ACC112 (cell line): ENCODE measurements around the gene RAX.
"Not testable (repeated sequence)": the region's sequence is repeated elsewhere in the genome, so short reads cannot be mapped to it uniquely, and the experiment has no call there.

Experiments used
- H2AFZ ChIP-seq: fragments of 200-600 bp; sonication (generic); one replicate; pipeline ENCODE4 v1.6.0; 2017; ENCODE audit warnings: antibody characterized with exemption, low read length; ENCODE audit not compliant: unreplicated experiment
- H3K27ac ChIP-seq: fragments of 200-600 bp; sonication (generic); 2 replicates; pipeline ENCODE4 v1.5.1; 2014; ENCODE audit warnings: low read depth, mild to moderate bottlenecking, antibody characterized with exemption, low read length, moderate library complexity
- H3K27me3 ChIP-seq: fragments of 200-600 bp; sonication (generic); 2 replicates; pipeline ENCODE4 v1.6.1; 2014; ENCODE audit warnings: mild to moderate bottlenecking, antibody characterized with exemption, low read length, moderate library complexity, mixed read lengths; ENCODE audit not compliant: insufficient read depth
- H3K36me3 ChIP-seq: fragments of 200-600 bp; sonication (generic); 2 replicates; pipeline ENCODE4 v1.6.1; 2016; ENCODE audit warnings: mild to moderate bottlenecking, antibody characterized with exemption, low read length, moderate library complexity, mixed read lengths; ENCODE audit not compliant: insufficient read depth
- H3K4me1 ChIP-seq: fragments of 200-600 bp; sonication (generic); one replicate; pipeline ENCODE4 v1.6.1; 2016; ENCODE audit warnings: low read length, mixed read lengths; ENCODE audit not compliant: insufficient read depth, unreplicated experiment, control insufficient read depth
- H3K4me3 ChIP-seq: fragments of 200-600 bp; sonication (generic); 2 replicates; pipeline ENCODE4 v1.5.1; 2014; ENCODE audit warnings: mild to moderate bottlenecking, low read depth, low read length
- H3K79me2 ChIP-seq: fragments of 200-600 bp; sonication (generic); one replicate; pipeline ENCODE4 v1.6.0; 2016; ENCODE audit warnings: low read length; ENCODE audit not compliant: control insufficient read depth, unreplicated experiment, insufficient read depth

The RAX gene

DNA sequence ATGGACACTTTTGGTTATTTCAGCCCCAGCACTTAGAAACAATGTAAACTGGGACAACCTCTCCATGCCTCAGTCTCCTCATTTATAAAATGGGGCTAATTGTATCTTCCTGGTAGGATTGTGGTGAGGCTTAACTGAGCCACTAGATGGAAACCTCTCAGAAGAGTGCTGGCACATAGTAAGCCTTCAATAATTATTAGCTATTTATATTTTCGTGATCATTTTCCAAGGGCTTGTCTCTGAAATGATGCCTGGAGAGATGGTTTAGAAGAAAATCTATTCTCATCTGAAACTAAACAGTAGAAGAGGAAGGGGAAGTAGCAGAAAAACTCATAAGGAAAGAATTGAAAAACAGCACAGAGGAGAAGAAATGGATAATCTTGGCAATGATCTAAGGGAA lies 6.8 kb downstream of the RAX start:
- Histone ChIP-seq H3K79me2 (no peaks in the 10 kb centered on the region), H3K27me3 (peaks cover 88% of the 10 kb centered on the region), H3K4me1 (no peaks in the 10 kb centered on the region)

DNA sequence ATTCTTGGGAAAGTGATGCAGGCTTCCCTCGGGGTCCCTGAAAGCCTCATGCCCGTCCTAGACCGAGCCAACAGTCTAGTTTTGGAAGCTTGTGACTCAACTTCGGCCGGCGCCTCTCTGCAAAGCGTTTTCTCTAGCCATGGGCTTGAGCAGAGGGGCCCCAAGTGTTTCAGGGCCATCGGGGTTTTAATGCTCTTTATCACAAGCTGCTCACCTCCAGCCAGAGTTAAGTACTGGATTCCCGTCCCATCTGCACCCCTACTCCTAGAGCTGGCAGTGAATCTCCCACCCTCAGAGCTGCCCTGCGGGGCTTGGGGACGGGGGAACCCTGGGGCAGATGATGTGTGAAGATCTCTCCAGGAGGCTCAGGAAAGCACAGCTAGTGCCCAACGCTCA lies 7.3 kb downstream of the RAX start:
- Histone ChIP-seq H3K27ac (no peak overlapping the region), H3K27me3 (peaks cover 83% of the 10 kb centered on the region), H2AFZ (no peak overlapping the region), H3K36me3 (no peaks in the 10 kb centered on the region), H3K79me2 (no peaks in the 10 kb centered on the region), H3K4me3 (peak overlapping the region; percentile 69; the same call in 1 of the 2 replicates), H3K4me1 (no peaks in the 10 kb centered on the region)

More for the DNA sequence above, 6.8 kb downstream of the RAX start:
- Histone ChIP-seq H2AFZ (no peak overlapping the region), H3K4me3 (no peak overlapping the region), H3K27ac (no peak overlapping the region), H3K36me3 (no peaks in the 10 kb centered on the region)

DNA sequence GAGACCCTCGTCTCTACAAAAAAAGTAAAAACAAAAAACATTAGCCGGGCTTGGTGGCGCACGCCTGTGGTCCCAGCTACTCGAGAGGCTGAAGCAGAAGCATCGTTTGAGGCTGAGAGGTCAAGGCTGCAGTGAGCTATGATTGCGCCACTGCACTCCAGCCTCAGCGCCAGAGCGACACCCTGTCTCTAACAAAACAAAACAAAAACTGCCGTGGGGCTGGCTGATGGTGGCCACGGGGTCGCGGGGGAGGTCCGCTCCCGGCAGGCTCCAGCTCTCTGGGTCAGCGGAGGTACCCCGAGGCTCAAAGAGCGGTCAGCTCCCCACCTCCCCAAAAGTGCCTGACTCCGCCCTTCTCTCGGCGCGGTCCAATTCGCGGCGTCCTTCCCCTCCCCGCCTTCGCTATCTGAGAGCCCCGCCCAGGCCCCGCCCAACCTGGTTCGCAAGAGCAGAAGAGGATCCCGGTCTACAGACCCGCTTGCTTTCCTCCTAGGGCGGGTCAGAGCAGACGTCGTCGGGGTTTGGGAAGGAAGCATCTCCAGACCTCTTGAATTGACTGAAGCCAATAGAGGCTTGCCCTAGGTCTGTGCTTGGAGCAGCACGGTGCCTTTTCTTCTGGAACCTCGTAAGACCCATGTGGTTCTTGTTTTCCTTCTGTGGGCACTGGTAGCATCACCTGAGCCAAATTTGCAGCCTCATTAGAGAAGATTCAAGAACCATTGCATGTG lies 7.8 kb downstream of the RAX start:
- H3K4me3 ChIP-seq, result peak overlapping the region; percentile 69
- no peaks in the 10 kb centered on the region for H3K79me2 ChIP-seq
- no peaks in the 10 kb centered on the region for H3K36me3 ChIP-seq
- no peak overlapping the region for H2AFZ ChIP-seq
- H3K4me1 ChIP-seq, result no peaks in the 10 kb centered on the region
- H3K27ac ChIP-seq, result no peak overlapping the region
- H3K27me3 ChIP-seq, result peaks cover 78% of the 10 kb centered on the region

DNA sequence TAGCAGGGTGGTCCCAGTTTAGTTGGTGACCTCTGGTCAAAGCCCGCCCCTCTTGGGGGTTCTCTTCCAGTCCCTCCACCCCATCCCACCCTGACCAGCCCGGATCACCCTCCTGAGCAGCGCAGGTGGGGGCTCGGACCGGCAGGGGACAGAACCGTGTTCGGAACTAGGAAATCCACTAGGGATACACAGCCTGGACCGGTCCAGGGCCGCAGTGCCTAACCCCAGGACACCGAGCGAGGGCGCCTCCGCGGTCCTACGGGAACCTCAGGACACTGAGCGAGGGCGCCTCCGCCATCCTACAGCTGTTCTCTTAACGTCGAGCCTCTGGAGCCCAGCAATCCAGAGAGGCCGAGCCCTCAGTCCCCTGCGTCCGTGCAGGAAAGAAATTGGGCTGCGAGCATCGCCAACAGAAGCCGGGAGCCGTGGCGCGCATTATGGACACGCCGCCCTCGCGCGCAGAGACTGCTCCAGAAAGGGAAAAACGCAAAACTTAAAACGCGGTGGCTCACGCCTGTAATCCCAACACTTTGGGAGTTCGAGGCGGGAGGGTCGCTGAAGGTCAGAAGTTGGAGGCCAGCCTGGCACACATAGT lies 8.5 kb downstream of the RAX start:
- peaks cover 71% of the 10 kb centered on the region for H3K27me3 ChIP-seq
- peak overlapping the region; percentile 69 for H3K4me3 ChIP-seq
- no peaks in the 10 kb centered on the region for H3K36me3 ChIP-seq
- H3K4me1 ChIP-seq, result no peaks in the 10 kb centered on the region
- H3K27ac ChIP-seq, result no peak overlapping the region
- H3K79me2 ChIP-seq, result no peaks in the 10 kb centered on the region
- H2AFZ ChIP-seq, result no peak overlapping the region

DNA sequence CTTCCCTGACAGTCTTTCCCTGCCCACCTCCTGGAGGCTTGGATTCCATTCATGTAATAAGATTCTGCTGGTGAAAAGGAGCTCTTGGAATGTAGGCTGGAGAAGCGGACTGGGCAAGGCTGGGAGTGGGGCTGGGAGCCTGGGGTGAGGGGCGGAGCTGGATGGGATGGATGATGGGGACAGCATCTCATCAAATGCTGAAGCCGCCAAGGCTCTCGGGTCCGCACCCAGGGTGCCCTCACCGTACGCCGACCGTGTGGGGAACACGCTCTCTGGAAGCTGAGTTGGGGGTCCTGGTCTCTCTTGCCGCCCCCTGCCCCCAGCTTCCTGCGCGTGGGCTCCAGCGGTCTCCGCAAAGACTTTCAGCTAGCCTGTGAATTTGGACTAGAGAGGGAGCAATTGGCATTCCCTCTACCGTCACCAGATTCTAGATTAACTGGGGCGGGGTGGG lies 9.1 kb downstream of the RAX start:
- H3K27me3 ChIP-seq, result peaks cover 65% of the 10 kb centered on the region
- H3K4me1 ChIP-seq, result no peaks in the 10 kb centered on the region
- no peak overlapping the region for H3K27ac ChIP-seq
- no peak overlapping the region for H2AFZ ChIP-seq
- H3K36me3 ChIP-seq, result no peaks in the 10 kb centered on the region
- no peak overlapping the region for H3K4me3 ChIP-seq
- H3K79me2 ChIP-seq, result no peaks in the 10 kb centered on the region

DNA sequence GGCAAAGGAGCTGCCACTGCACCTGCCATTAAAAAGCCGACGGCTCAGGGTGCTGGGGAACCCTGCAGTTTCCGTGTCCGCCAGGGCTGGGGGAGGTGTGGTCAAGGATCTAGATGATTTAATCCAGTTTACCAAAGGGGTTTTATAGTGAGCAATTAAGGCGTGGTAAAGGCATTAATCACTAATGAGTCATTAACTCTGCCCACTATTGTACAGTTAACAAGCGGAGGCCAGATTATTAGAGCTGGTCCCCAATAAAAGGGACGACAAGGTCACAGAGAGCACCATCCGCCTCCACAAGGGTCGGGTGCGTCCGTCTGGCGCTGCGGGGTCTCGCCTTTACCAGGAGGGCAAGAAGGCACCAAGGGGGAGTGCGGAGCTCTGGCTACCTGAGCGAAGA lies 9.6 kb downstream of the RAX start:
- H2AFZ ChIP-seq, result no peak overlapping the region
- no peak overlapping the region for H3K27ac ChIP-seq
- no peaks in the 10 kb centered on the region for H3K79me2 ChIP-seq
- no peaks in the 10 kb centered on the region for H3K4me1 ChIP-seq
- peaks cover 62% of the 10 kb centered on the region for H3K27me3 ChIP-seq
- H3K36me3 ChIP-seq, result no peaks in the 10 kb centered on the region
- no peak overlapping the region for H3K4me3 ChIP-seq

DNA sequence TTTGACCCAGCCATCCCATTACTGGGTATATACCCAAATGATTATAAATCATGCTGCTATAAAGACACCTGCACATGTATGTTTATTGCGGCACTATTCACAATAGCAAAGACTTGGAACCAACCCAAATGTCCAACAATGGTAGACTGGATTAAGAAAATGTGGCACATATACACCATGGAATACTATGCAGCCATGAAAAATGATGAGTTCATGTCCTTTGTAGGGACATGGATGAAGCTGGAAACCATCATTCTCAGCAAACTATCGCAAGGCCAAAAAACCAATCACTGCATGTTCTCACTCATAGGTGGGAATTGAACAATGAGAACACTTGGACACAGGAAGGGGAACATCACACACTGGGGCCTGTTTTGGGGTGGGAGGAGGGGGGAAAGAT lies 11.0 kb downstream of the RAX start:
- not testable (repeated sequence) for H2AFZ ChIP-seq, H3K79me2 ChIP-seq, H3K4me3 ChIP-seq, H3K4me1 ChIP-seq, H3K36me3 ChIP-seq, H3K27ac ChIP-seq
- H3K27me3 ChIP-seq, result peaks cover 47% of the 10 kb centered on the region

DNA sequence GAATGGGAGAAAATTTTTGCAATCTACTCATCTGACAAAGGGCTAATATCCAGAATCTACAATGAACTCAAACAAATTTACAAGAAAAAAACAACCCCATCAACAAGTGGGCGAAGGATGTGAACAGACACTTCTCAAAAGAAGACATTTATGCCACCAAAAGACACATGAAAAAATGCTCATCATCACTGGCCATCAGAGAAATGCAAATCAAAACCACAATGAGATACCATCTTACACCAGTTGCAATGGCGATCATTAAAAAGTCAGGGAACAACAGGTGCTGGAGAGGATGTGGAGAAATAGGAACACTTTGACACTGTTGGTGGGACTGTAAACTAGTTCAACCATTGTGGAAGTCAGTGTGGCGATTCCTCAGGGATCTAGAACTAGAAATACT lies 11.4 kb downstream of the RAX start:
- not testable (repeated sequence) for H3K36me3 ChIP-seq, H2AFZ ChIP-seq, H3K27ac ChIP-seq, H3K79me2 ChIP-seq, H3K4me1 ChIP-seq, H3K4me3 ChIP-seq
- H3K27me3 ChIP-seq, result peaks cover 43% of the 10 kb centered on the region

DNA sequence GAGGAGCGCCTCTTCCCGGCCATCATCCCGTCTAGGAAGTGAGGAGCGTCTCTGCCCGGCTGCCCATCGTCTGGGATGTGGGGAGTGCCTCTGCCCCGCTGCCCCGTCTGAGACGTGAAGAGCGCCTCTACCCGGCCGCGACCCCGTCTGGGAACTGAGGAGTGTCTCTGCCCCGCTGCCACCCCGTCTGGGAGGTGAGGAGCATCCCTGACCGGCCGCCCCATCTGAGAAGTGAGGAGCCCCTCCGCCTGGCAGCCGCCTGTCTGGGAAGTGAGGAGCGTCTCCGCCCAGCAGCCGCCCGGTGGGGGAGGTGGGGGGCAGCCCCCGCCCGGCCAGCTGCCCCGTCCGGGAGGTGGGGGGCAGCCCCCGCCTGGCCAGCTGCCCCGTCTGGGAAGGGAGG lies 17.8 kb downstream of the RAX start:
- H3K36me3 ChIP-seq, H3K79me2 ChIP-seq, H3K27ac ChIP-seq, H3K4me1 ChIP-seq, H3K4me3 ChIP-seq, H2AFZ ChIP-seq: not testable (repeated sequence)
- peaks cover 39% of the 10 kb centered on the region for H3K27me3 ChIP-seq

DNA sequence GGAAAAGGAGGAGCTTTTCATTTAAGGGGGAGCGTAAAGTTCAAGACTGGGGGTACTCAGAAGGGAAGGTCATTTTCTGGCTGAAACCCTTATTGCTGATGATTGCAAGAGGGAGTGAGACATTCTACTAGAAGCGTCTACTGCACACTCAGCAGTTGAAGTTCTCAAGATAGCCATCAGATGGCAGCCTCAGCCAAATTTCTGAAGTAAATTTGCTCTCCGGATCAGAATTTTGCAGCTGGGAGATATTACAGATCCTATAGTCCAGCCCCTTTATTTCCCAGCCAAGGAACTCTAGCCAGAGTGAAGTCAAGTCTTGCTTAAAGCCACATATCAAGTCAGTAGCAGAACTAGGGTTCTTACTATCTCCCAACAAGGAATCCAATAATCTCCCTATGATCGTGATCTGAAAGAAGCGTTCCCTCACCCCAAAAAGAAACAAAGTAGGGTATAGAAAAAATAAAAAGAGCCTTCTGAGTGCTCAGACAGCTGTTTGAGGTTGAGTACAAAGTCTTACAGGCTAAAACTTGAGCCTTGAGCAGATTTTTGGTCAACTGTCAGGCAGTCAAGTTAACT lies 24.0 kb downstream of the RAX start:
- Histone ChIP-seq H3K27me3 (peaks cover 84% of the 10 kb centered on the region), H3K79me2 (no peaks in the 10 kb centered on the region), H3K27ac (no peak overlapping the region), H3K4me3 (no peak overlapping the region), H2AFZ (no peak overlapping the region), H3K4me1 (no peaks in the 10 kb centered on the region), H3K36me3 (no peaks in the 10 kb centered on the region)

DNA sequence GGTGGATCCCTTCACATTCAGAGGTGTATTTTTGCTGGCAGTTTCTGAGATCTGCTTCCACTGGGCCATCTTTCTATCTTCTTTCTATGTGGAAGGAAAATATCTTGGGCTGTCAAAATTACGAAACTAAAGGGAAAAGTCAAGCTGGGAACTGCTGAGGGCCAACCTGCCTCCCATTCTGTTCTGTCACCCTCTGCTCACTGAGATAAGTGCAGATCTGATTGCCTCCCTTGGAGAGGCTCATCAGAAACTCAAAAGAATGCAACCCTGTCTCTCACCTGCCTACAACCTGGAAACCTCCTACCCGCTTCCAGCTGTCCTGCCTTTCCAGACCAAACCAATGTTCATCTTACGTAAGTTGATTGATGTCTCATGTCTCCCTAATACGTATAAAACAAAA lies 26.5 kb downstream of the RAX start:
- no peaks in the 10 kb centered on the region for H3K36me3 ChIP-seq
- no peak overlapping the region for H3K27ac ChIP-seq
- H3K79me2 ChIP-seq, result no peaks in the 10 kb centered on the region
- no peak overlapping the region for H3K4me3 ChIP-seq
- H3K4me1 ChIP-seq, result no peaks in the 10 kb centered on the region
- H3K27me3 ChIP-seq, result peaks cover 69% of the 10 kb centered on the region
- H2AFZ ChIP-seq, result no peak overlapping the region
